ENCODE results near the gene TRIM68. TPM values are rescaled to one million over a fixed set of nuclear protein-coding genes. Genes with fewer than 3 reads are reported as not detected.

TRIM68 gene
- 10 to 100 TPM in 3 of 4 donors, 1 to 10 TPM in 1; 3.3 to 19.6 (median 15.6) TPM for total RNA-seq

- peaks cover 0 to 20% (median 3%) of the 10 kb centered on the region in 4 donors for H3K4me1 ChIP-seq
- peak within 1 kb of the TSS; percentile 82 to 86 (median 84) for H3K27ac ChIP-seq
- no peaks in the 10 kb centered on the region for H3K27me3 ChIP-seq
- H3K36me3 ChIP-seq: peaks cover 0 to 14% (median 0%) of the 10 kb centered on the region in 3 donors
- TF ChIP-seq CTCF (IDR thresholded peaks at IDR 0.05) (peak in 2 of 6 experiments; percentile 7), POLR2A (IDR thresholded peaks at IDR 0.05) (peak; percentile 36 to 64)
- DNase-seq: peak; percentile 95 to 98 (median 96)
- no peaks in the 10 kb centered on the region for H3K9me3 ChIP-seq
- H3K4me3 ChIP-seq: peak within 1 kb of the TSS; percentile 65 to 86 (median 75)
Observed at GRCh38 chr11:4607781-4608666, at the start of gene TRIM68. Gene TRIM68 (minus strand): TSS chr11:4608231. CDS start chr11:4605504, 2,727 bp downstream.

GRCh38 chr11:4654635-4655369 lies 46.8 kb upstream of the TRIM68 start:
- H3K27ac ChIP-seq: no peak overlapping the region
- H3K4me3 ChIP-seq: no peak overlapping the region
- no peak for DNase-seq
- TF ChIP-seq POLR2A (IDR thresholded peaks at IDR 0.05) (no peak), CTCF (IDR thresholded peaks at IDR 0.05) (no peak)
- no peaks in the 10 kb centered on the region for H3K4me1 ChIP-seq
- H3K27me3 ChIP-seq: no peaks in the 10 kb centered on the region
- H3K9me3 ChIP-seq: no peaks in the 10 kb centered on the region
- H3K36me3 ChIP-seq: no peaks in the 10 kb centered on the region

- no peaks in the 10 kb centered on the region for H3K27me3 ChIP-seq
- TF ChIP-seq POLR2A (IDR thresholded peaks at IDR 0.05) (no peak), CTCF (IDR thresholded peaks at IDR 0.05) (no peak)
Observed at GRCh38 chr11:4647766-4648165, 39.7 kb upstream of the TRIM68 start.

GRCh38 chr11:4645974-4646373 lies 37.9 kb upstream of the TRIM68 start:
- TF ChIP-seq CTCF (IDR thresholded peaks at IDR 0.05): no peak
- TF ChIP-seq POLR2A (IDR thresholded peaks at IDR 0.05): no peak
- no peaks in the 10 kb centered on the region for H3K27me3 ChIP-seq
- no peaks in the 10 kb centered on the region for H3K36me3 ChIP-seq
- H3K4me1 ChIP-seq: no peaks in the 10 kb centered on the region
- no peak for DNase-seq
- peak overlapping the region in 1 of 4 donors; percentile 17 for H3K27ac ChIP-seq
- no peak overlapping the region for H3K4me3 ChIP-seq
- H3K9me3 ChIP-seq: no peaks in the 10 kb centered on the region

More at GRCh38 chr11:4647766-4648165, 39.7 kb upstream of the TRIM68 start:
- Histone ChIP-seq H3K36me3 (no peaks in the 10 kb centered on the region), H3K9me3 (no peaks in the 10 kb centered on the region), H3K27ac (no peak overlapping the region), H3K4me3 (no peak overlapping the region), H3K4me1 (no peaks in the 10 kb centered on the region)
- DNase-seq: no peak

GRCh38 chr11:4644233-4644632 lies 36.2 kb upstream of the TRIM68 start:
- Histone ChIP-seq H3K36me3 (no peaks in the 10 kb centered on the region), H3K4me3 (no peak overlapping the region), H3K27ac (no peak overlapping the region), H3K27me3 (no peaks in the 10 kb centered on the region), H3K9me3 (no peaks in the 10 kb centered on the region), H3K4me1 (no peaks in the 10 kb centered on the region)
- TF ChIP-seq CTCF (IDR thresholded peaks at IDR 0.05): no peak
- TF ChIP-seq POLR2A (IDR thresholded peaks at IDR 0.05): no peak
- no peak for DNase-seq

All from Peyer's patch (tissue), 4 donors.